Measurements from ENCODE around the gene TESK1.
"Not testable (repeated sequence)": the region's sequence is repeated elsewhere in the genome, so short reads cannot be mapped to it uniquely, and the experiment has no call there.

The TESK1 gene

GRCh38 chr9:35609820-35610163 lies 4.7 kb downstream of the TESK1 start:
- DNase-seq (ENCODE audit: low read depth, low spot score): no peak
- ChIA-PET CTCF (interaction anchor here (1.1 to 5.4 kb wide), 5 partner anchors 24 to 120 kb away, joined by 4 to 34 read pairs (median 4); partner anchors contain the start of gene RUSC2), POLR2A (interaction anchor here (1.3 kb wide), 1 partner anchor 71 kb away, joined by 4 read pairs; no protein-coding TSS in a partner anchor)
- TF ChIP-seq CTCF (IDR thresholded peaks at IDR 0.05; ENCODE audit: insufficient read depth, low read length, missing control alignments): no peak
- H3K4me3 ChIP-seq (ENCODE audit: low read depth, low read length): no peak overlapping the region

GRCh38 chr9:35611230-35611797 lies 6.3 kb downstream of the TESK1 start:
- no peak for DNase-seq (ENCODE audit: low read depth, low spot score)
- POLR2A ChIA-PET: interaction anchor here (0.7 to 0.8 kb wide), 2 partner anchors 34 to 69 kb away, joined by 3 to 4 read pairs; no protein-coding TSS in a partner anchor
- CTCF ChIA-PET: interaction anchor here (0.9 to 5.4 kb wide), 17 partner anchors 9 to 133 kb away, joined by 3 to 34 read pairs (median 5); no protein-coding TSS in a partner anchor
- no peak overlapping the region for H3K4me3 ChIP-seq (ENCODE audit: low read depth, low read length)
- TF ChIP-seq CTCF (IDR thresholded peaks at IDR 0.05; ENCODE audit: insufficient read depth, low read length, missing control alignments): peak; percentile 73

- H3K4me3 ChIP-seq (ENCODE audit: low read depth, low read length); DNase-seq (ENCODE audit: low read depth, low spot score); POLR2A ChIA-PET: not testable (repeated sequence)
- CTCF ChIA-PET: interaction anchor here (1.2 to 5.4 kb wide), 9 partner anchors 8 to 131 kb away, joined by 4 to 34 read pairs (median 6); no protein-coding TSS in a partner anchor
These were observed 7.0 kb downstream of the TESK1 start for GRCh38 chr9:35612066-35612465.

- TF ChIP-seq CTCF (IDR thresholded peaks at IDR 0.05; ENCODE audit: insufficient read depth, low read length, missing control alignments): no peak
- CTCF ChIA-PET: interaction anchor here (1.0 to 5.4 kb wide), 8 partner anchors 7 to 132 kb away, joined by 3 to 34 read pairs (median 6); no protein-coding TSS in a partner anchor
- no peak for DNase-seq (ENCODE audit: low read depth, low spot score)
- POLR2A ChIA-PET: interaction anchor here (1.1 kb wide), 1 partner anchor 9 kb away, joined by 3 read pairs; no protein-coding TSS in a partner anchor
- H3K4me3 ChIP-seq (ENCODE audit: low read depth, low read length): no peak overlapping the region
These were observed 7.8 kb downstream of the TESK1 start for GRCh38 chr9:35612843-35613242.

GRCh38 chr9:35615981-35616680 lies 11.1 kb downstream of the TESK1 start:
- H3K4me3 ChIP-seq (ENCODE audit: low read depth, low read length): no peak overlapping the region
- DNase-seq (ENCODE audit: low read depth, low spot score): no peak
- TF ChIP-seq CTCF (IDR thresholded peaks at IDR 0.05; ENCODE audit: insufficient read depth, low read length, missing control alignments): no peak
- ChIA-PET POLR2A (interaction anchor here (0.8 kb wide), 1 partner anchor 64 kb away, joined by 5 read pairs; no protein-coding TSS in a partner anchor), CTCF (interaction anchor here (0.7 to 2.0 kb wide), 6 partner anchors 8 to 32 kb away, joined by 3 to 10 read pairs (median 4); no protein-coding TSS in a partner anchor)

- ChIA-PET POLR2A (no interaction called here), CTCF (interaction anchor here (1.1 to 2.0 kb wide), 4 partner anchors 8 to 31 kb away, joined by 3 to 10 read pairs (median 6); no protein-coding TSS in a partner anchor)
- DNase-seq (ENCODE audit: low read depth, low spot score): no peak
- no peak for TF ChIP-seq CTCF (IDR thresholded peaks at IDR 0.05; ENCODE audit: insufficient read depth, low read length, missing control alignments)
- H3K4me3 ChIP-seq (ENCODE audit: low read depth, low read length): peak overlapping the region; percentile 47
These were observed 11.8 kb downstream of the TESK1 start for GRCh38 chr9:35616681-35617459.
